GM12878 (cell line): ENCODE measurements around the gene DNAJA4. TPM values are rescaled to one million over a fixed set of nuclear protein-coding genes. Genes with fewer than 3 reads are reported as not detected.

Source experiments
- ATF3 ChIP-seq: IDR thresholded peaks from 2 replicates; pipeline ENCODE4 v1.6.1; 2011; ENCODE audit warnings: low read depth, mild to moderate bottlenecking, low read length, moderate library complexity, borderline replicate concordance; ENCODE audit errors: extremely low read depth
- CTCF ChIP-seq, 3 experiments: IDR thresholded peaks in 2 of 3; conservative IDR thresholded peaks in 1 of 3; 2 replicates each; pipeline ENCODE4 v1.5.1; 2011; ENCODE audit warnings: low read depth in 3 of 3, low read length in 3 of 3, mild to moderate bottlenecking in 3 of 3, control low read depth in 2 of 3, moderate library complexity in 2 of 3, inconsistent platforms in 1 of 3, mixed read lengths in 1 of 3; ENCODE audit not compliant: control insufficient read depth in 2 of 3, insufficient read depth in 1 of 3; ENCODE audit errors: extremely low read depth in 1 of 3
- E2F4 ChIP-seq: IDR thresholded peaks from 2 replicates; pipeline ENCODE4 v1.6.1; 2012; ENCODE audit warnings: low read depth, low read length, improper control_type of control experiment
- EP300 ChIP-seq, 2 experiments: fragments of 150-350 bp in 1 of 2; IDR thresholded peaks; 2 replicates each; pipeline ENCODE4 v1.6.1; 2011 to 2012; ENCODE audit warnings: low read depth in 2 of 2, low read length in 2 of 2, borderline replicate concordance in 1 of 2, improper control_type of control experiment in 1 of 2, inconsistent platforms in 1 of 2; ENCODE audit not compliant: control insufficient read depth in 1 of 2
- HDAC2 ChIP-seq: fragments of 200-600 bp; sonication (generic); IDR thresholded peaks from 2 replicates; pipeline ENCODE4 v1.6.1; 2017
- KAT2A ChIP-seq: conservative IDR thresholded peaks from 2 replicates; pipeline ENCODE4 v1.6.1; 2011; ENCODE audit warnings: low read depth, low read length; ENCODE audit not compliant: control insufficient read depth
- NFYB ChIP-seq: IDR thresholded peaks from 2 replicates; pipeline ENCODE4 v1.6.1; 2011; ENCODE audit warnings: low read depth, mild to moderate bottlenecking, low read length, improper control_type of control experiment, moderate library complexity; ENCODE audit not compliant: insufficient read depth
- NRF1 ChIP-seq: conservative IDR thresholded peaks from 2 replicates; pipeline ENCODE4 v1.6.1; 2011; ENCODE audit warnings: mild to moderate bottlenecking, low read depth, low read length, improper control_type of control experiment
- POU2F2 ChIP-seq: IDR thresholded peaks from 3 replicates; pipeline ENCODE4 v1.6.1; 2011; ENCODE audit warnings: low read depth, mild to moderate bottlenecking, low read length, borderline replicate concordance
- PRDM15 ChIP-seq: fragments of 450-650 bp; formaldehyde crosslinking; IDR thresholded peaks from 2 replicates; pipeline ENCODE4 v1.4.0; 2020; ENCODE audit warnings: mild to moderate bottlenecking, moderate library complexity
- SIN3A ChIP-seq: IDR thresholded peaks from 2 replicates; pipeline ENCODE4 v1.6.1; 2012; ENCODE audit warnings: low read depth, low read length, improper control_type of control experiment
- SREBF2 ChIP-seq: IDR thresholded peaks from 2 replicates; pipeline ENCODE4 v1.6.1; 2012; ENCODE audit warnings: mild to moderate bottlenecking, low read length
- STAT1 ChIP-seq: fragments of 450-650 bp; conservative IDR thresholded peaks from 2 replicates; pipeline ENCODE4 v1.6.1; 2014; ENCODE audit warnings: antibody characterized with exemption, mild to moderate bottlenecking
- TARDBP ChIP-seq: IDR thresholded peaks from 2 replicates; pipeline ENCODE4 v1.6.1; 2016; ENCODE audit warnings: borderline replicate concordance
- TCF12 ChIP-seq: IDR thresholded peaks from 2 replicates; pipeline ENCODE4 v1.6.1; 2011; ENCODE audit warnings: low read depth, mild to moderate bottlenecking, low read length
- TCF3 ChIP-seq: IDR thresholded peaks from 2 replicates; pipeline ENCODE4 v1.6.1; 2012; ENCODE audit warnings: low read depth, mild to moderate bottlenecking, low read length, borderline replicate concordance; ENCODE audit not compliant: insufficient read depth
- YBX1 ChIP-seq: fragments of 450-650 bp; IDR thresholded peaks from 2 replicates; pipeline ENCODE4 v1.6.1; 2016; ENCODE audit warnings: antibody characterized with exemption
- ZNF274 ChIP-seq: IDR thresholded peaks from one replicate; pipeline ENCODE4 v1.8.0; 2011; ENCODE audit not compliant: insufficient read length, insufficient read depth
- ZNF384 ChIP-seq: IDR thresholded peaks from 2 replicates; pipeline ENCODE4 v1.6.1; 2012; ENCODE audit warnings: low read depth, mild to moderate bottlenecking, low read length, improper control_type of control experiment, borderline replicate concordance
- ZNF622 ChIP-seq: fragments of 450-650 bp; IDR thresholded peaks from 2 replicates; pipeline ENCODE4 v1.6.1; 2017; ENCODE audit warnings: mild to moderate bottlenecking, inconsistent platforms
- ZSCAN29 ChIP-seq: fragments of 450-650 bp; IDR thresholded peaks from 2 replicates; pipeline ENCODE4 v1.6.1; 2017; ENCODE audit warnings: mild to moderate bottlenecking, moderate library complexity
- polyA plus RNA-seq, 11 experiments: library from polyadenylated mRNA; depleted of rRNA in 4 of 11; unstranded in 6 of 11; stranded (reverse) in 5 of 11; fragments of >200 nt; fragmentation: Nextera tagmentation in 4 of 11; fragmentation: Illumina TruSeq in 1 of 11; extraction: Ambion mirVana in 4 of 11; extraction: Trizol in 1 of 11; gene quantifications; 1 replicate in 1 of 11; 2 replicates in 10 of 11; pipeline versions ENCODE4 v1.2.1 to v1.2.3, GENCODE V29; 2011 to 2016; ENCODE audit warnings: inconsistent platforms in 2 of 11, missing spikeins in 2 of 11, low read depth in 1 of 11
- total RNA-seq, 4 experiments: library from RNA; depleted of rRNA in 3 of 4; stranded (reverse); fragments of >200 nt in 3 of 4; fragmentation: Illumina TruSeq in 1 of 4; extraction: Trizol in 1 of 4; gene quantifications; 2 replicates each; pipeline versions ENCODE4 v1.2.1 to v1.2.3, GENCODE V29; 2013 to 2021
- TF ChIP-seq, protein P1 (sequence below): fragments of 450-650 bp; IDR thresholded peaks from 2 replicates; pipeline ENCODE4 v1.6.1; 2017; ENCODE audit warnings: mild to moderate bottlenecking

The DNAJA4 gene
- total and polyA plus RNA-seq, 10 of the 15 experiments (the other 5 are each of a cell fraction or from before 2014, with no cell fraction given): 0.01 to 10.4 (median 4.1) TPM

DNA sequence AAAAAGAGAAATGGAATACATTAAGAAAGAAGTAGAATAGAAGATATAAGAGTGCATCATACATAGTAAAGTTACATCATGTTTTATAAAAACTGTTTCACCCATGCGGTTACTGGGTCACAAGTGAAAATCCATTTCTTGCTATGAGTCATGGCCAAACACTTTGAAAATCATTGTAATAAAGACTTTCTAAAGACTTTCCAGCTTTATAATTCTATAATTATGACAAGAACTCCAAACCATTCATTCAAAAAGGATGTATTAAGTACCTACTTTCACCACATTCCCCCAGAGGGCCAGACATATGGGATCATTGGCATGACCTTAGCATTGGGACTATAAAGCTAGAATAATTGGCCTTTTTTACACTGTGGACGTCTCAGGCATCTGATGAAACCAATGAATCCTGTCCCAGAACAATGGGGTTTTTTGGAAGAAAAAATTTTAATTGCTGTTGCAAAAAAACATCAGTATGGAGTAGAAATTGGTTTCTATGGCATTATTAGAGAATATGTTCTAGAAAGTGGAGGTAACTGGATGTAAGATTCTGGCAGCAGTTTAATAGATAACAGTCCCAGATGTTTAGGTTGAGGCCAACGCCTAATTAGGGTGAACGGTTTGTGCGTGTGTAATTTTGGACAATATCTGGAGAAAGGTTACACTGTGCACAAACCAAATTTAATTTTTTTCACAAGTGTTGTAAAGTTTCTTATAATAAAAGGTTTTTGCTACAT is 38.4 kb downstream of the DNAJA4 start (continued):
- TF ChIP-seq PRDM15 (CRISPR knock-in tag): no peak
- no peak for TF ChIP-seq STAT1
- TF ChIP-seq E2F4: no peak
- TF ChIP-seq, protein P1, sequence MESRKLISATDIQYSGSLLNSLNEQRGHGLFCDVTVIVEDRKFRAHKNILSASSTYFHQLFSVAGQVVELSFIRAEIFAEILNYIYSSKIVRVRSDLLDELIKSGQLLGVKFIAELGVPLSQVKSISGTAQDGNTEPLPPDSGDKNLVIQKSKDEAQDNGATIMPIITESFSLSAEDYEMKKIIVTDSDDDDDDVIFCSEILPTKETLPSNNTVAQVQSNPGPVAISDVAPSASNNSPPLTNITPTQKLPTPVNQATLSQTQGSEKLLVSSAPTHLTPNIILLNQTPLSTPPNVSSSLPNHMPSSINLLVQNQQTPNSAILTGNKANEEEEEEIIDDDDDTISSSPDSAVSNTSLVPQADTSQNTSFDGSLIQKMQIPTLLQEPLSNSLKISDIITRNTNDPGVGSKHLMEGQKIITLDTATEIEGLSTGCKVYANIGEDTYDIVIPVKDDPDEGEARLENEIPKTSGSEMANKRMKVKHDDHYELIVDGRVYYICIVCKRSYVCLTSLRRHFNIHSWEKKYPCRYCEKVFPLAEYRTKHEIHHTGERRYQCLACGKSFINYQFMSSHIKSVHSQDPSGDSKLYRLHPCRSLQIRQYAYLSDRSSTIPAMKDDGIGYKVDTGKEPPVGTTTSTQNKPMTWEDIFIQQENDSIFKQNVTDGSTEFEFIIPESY: no peak
- TF ChIP-seq ZNF622: no peak
- TF ChIP-seq POU2F2: no peak
- TF ChIP-seq SREBF2: no peak
- TF ChIP-seq ZNF274: no peak
- TF ChIP-seq EP300 (IDR thresholded peaks at IDR 0.05; ENCODE audit: borderline replicate concordance in 1 of 2, control insufficient read depth in 1 of 2, low read depth in 2 of 2, low read length in 2 of 2): peak in 1 of 2 experiments; percentile 27; a peak in 1 of 4 replicates
- no peak for TF ChIP-seq NFYB
- TF ChIP-seq ZSCAN29: no peak
- TF ChIP-seq YBX1: no peak
- no peak for TF ChIP-seq NRF1
- no peak for TF ChIP-seq CTCF (IDR thresholded peaks at IDR 0.05 in 2 of 3, conservative IDR thresholded peaks at IDR 0.05 in 1 of 3; ENCODE audit: control insufficient read depth in 2 of 3, extremely low read depth in 1 of 3, insufficient read depth in 1 of 3, low read depth in 3 of 3, low read length in 3 of 3)
- no peak for TF ChIP-seq TCF12
- no peak for TF ChIP-seq TARDBP
- no peak for TF ChIP-seq HDAC2
- no peak for TF ChIP-seq TCF3
- no peak for TF ChIP-seq KAT2A
- no peak for TF ChIP-seq ZNF384
- no peak for TF ChIP-seq SIN3A
- TF ChIP-seq ATF3: no peak
